ENCODE data around the gene GGTLC1.
"Not testable (repeated sequence)": the region's sequence is repeated elsewhere in the genome, so short reads cannot be mapped to it uniquely, and the experiment has no call there.

Gene GGTLC1

DNA sequence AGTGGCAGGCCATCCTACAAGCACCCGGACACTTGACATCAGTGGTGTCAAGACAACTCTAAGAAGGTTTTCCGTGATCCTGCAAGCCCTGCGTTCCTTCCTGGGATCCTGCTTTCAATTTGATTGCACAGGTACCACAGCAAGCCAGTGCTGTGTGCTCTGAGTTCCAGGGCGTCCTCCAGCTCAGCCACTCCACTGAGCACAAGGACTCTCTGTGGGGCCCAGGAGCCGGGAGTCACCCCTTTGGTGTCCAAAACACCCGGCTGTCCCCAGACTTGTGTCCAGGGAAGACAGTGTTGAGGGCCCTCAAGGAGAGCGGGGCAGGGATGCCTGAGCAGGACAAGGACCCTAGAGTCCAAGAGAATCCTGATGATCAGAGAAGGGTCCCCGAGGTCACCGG lies 387 bp upstream of the GGTLC1 start:
- not testable (repeated sequence) for ATAC-seq (replicated peaks; ENCODE audit: extremely low read depth, poor library complexity, severe bottlenecking); H3K27ac Mint-ChIP-seq (ENCODE audit: low read depth); H3K27me3 Mint-ChIP-seq; H3K4me1 Mint-ChIP-seq; DNase-seq (ENCODE audit: low spot score in 2 of 2); H3K9me3 Mint-ChIP-seq; H3K36me3 Mint-ChIP-seq (ENCODE audit: insufficient read depth); H3K4me3 Mint-ChIP-seq

DNA sequence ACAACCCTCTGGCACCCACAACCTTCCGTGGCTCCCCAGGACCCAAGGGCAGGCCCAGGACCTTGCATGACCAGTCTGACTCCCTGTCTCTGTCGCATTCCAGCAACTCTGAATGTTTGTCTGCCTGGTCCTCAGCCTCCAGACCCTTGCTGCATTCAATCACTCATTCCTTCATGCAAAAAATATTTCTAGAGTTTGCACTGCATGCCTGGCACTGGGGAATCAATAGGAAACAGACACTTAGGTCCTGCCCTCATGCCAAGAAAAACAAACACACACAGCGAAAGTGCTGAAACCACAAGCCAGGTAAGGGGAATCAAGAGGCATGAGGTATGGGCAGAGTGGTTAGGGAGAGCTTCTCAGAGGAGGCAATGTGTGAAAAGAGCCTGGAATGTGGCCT lies 1.9 kb downstream of the GGTLC1 start:
- H3K4me1 Mint-ChIP-seq; ATAC-seq (replicated peaks; ENCODE audit: extremely low read depth, poor library complexity, severe bottlenecking); H3K27ac Mint-ChIP-seq (ENCODE audit: low read depth); H3K4me3 Mint-ChIP-seq; H3K27me3 Mint-ChIP-seq; DNase-seq (ENCODE audit: low spot score in 2 of 2); H3K9me3 Mint-ChIP-seq; H3K36me3 Mint-ChIP-seq (ENCODE audit: insufficient read depth): not testable (repeated sequence)

GRCh38 chr20:23986310-23986709 lies 2.3 kb downstream of the GGTLC1 start:
- not testable (repeated sequence) for H3K9me3 Mint-ChIP-seq

DNA sequence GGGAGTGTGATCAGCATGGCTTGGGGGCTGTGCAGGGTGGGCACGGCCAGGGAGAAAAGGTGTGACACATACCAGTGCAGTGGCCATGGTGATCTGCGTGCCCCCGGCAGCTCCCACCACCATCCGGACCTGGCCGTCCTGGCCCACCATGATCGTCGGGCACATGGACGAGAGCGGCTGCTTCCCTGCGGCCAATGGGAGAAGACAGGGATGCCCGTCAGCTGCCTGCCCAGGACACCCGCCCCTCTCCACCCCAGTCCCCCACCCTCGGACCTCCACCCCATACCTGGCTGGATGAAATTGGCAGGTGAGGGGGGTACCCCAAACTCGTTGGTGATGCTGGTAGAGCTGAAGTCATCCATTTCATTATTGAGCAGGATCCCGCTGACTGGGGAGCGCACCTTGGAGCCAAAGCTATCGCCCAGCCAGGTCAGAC lies 2.8 kb downstream of the GGTLC1 start:
- ATAC-seq (replicated peaks; ENCODE audit: extremely low read depth, poor library complexity, severe bottlenecking); H3K27me3 Mint-ChIP-seq; H3K27ac Mint-ChIP-seq (ENCODE audit: low read depth); H3K4me1 Mint-ChIP-seq; H3K36me3 Mint-ChIP-seq (ENCODE audit: insufficient read depth); DNase-seq (ENCODE audit: low spot score in 2 of 2); H3K9me3 Mint-ChIP-seq; H3K4me3 Mint-ChIP-seq: not testable (repeated sequence)

More at GRCh38 chr20:23986310-23986709, 2.3 kb downstream of the GGTLC1 start:
- H3K36me3 Mint-ChIP-seq (ENCODE audit: insufficient read depth); DNase-seq (ENCODE audit: low spot score in 2 of 2); H3K4me3 Mint-ChIP-seq; H3K4me1 Mint-ChIP-seq; H3K27ac Mint-ChIP-seq (ENCODE audit: low read depth); ATAC-seq (replicated peaks; ENCODE audit: extremely low read depth, poor library complexity, severe bottlenecking); H3K27me3 Mint-ChIP-seq: not testable (repeated sequence)

DNA sequence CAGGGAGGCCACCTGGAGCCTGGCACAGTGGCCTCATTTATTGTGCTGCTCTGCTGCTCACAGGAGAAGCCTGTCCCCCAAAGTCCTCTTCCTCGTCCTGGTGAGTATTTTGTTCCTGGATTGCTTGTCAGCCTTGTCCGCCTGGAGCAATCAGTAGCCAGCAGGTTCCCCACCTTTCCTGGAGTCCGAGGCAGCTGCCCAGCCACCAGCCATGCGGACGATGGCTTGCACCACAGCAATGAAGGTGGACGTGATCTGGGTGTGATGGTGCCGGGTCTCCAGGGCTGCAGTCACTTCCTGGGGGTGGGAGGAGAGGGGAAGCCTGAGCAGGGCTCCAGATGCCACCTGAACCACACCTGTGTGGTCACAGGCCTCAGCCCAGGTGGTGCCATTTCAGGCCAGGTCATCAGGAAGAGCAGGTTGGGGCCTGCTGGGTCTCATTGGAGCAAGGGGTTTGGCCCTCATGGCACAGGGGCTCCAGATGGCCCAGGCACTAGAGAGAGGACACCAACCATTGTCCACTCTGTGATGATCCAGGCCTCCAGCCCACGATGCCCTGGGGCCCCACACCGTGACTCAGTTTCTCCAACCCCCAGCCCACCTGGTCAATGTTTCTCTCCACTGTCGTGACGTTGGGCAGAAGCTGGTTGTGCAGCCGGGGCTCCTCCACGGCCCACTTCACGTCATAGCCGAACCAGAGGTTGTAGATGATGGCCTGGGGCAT lies 3.4 kb downstream of the GGTLC1 start:
- not testable (repeated sequence) for H3K27me3 Mint-ChIP-seq; H3K4me3 Mint-ChIP-seq; H3K9me3 Mint-ChIP-seq; H3K36me3 Mint-ChIP-seq (ENCODE audit: insufficient read depth); H3K4me1 Mint-ChIP-seq; DNase-seq (ENCODE audit: low spot score in 2 of 2); ATAC-seq (replicated peaks; ENCODE audit: extremely low read depth, poor library complexity, severe bottlenecking); H3K27ac Mint-ChIP-seq (ENCODE audit: low read depth)

DNA sequence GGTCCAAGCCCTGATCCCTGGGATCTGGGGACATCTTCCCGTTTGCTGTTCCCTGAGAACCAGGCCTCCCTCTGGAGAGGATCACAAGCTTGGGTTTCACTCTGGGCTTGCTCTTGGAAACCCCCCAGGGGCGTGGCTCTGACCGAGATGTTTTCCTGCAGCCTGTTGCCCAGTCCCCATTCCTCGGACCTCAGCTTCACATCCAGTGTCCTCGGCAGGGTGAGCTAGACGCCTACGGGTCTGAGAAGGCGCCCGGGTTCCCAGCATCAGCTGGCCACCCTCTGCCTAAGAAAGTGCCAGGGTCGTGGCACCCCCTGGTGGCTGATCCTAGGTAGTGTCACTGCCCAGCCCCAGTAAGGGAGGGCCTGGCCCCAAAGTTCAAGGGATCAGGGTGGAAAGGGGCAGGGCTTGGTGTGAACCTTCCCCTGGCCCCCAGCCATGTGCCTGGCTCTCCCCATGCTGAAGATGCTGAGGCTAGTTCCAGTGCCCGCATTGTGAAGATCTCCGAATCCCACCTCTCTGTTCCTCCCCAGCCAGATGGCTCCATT lies 4.0 kb downstream of the GGTLC1 start:
- not testable (repeated sequence) for DNase-seq (ENCODE audit: low spot score in 2 of 2); ATAC-seq (replicated peaks; ENCODE audit: extremely low read depth, poor library complexity, severe bottlenecking); H3K4me3 Mint-ChIP-seq; H3K36me3 Mint-ChIP-seq (ENCODE audit: insufficient read depth); H3K27ac Mint-ChIP-seq (ENCODE audit: low read depth); H3K27me3 Mint-ChIP-seq; H3K9me3 Mint-ChIP-seq; H3K4me1 Mint-ChIP-seq

DNA sequence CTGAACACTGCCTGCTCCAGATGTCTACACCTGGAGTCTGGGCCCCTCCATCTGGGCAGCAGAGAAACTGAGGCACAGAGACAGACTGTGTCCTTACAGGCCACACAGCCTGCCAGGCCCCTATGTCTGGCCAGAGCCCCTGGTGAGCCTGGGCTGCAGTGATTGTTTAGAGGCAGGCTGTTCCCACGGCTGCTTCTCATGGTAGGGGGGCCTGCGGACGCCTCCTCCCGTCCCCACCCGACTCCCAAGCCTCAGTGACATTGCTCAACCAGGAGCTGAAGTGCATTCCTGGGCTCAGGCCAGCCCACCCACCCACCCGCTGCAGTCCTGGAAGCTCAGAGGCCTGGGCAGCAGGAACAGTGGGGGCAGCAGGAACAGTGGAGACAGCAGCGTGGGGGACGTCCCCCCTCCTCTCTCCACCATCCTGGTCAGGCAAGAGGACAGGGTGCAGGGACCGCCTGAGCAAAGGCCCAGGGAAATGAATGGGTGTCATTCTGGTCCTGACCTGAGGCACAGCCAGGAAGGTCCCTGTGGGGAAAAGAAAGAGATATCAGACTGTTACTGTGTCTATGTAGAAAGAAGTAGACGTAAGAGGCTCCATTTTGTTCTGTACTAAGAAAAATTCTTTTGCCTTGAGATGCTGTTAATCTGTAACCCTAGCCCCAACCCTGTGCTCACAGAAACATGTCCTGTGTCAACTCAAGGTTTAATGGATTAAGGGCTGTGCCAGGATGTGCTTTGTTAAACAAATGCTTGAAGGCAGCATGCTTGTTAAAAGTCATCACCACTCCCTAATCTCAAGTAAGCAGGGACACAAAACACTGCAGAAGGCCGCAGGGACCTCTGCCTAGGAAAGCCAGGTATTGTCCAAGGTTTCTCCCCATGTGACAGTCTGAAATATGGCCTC lies 6.2 kb downstream of the GGTLC1 start:
- H3K27ac Mint-ChIP-seq (ENCODE audit: low read depth); H3K4me1 Mint-ChIP-seq; DNase-seq (ENCODE audit: low spot score in 2 of 2); ATAC-seq (replicated peaks; ENCODE audit: extremely low read depth, poor library complexity, severe bottlenecking); H3K36me3 Mint-ChIP-seq (ENCODE audit: insufficient read depth); H3K27me3 Mint-ChIP-seq; H3K4me3 Mint-ChIP-seq; H3K9me3 Mint-ChIP-seq: not testable (repeated sequence)

- not testable (repeated sequence) for H3K9me3 Mint-ChIP-seq; H3K4me1 Mint-ChIP-seq; H3K4me3 Mint-ChIP-seq; DNase-seq (ENCODE audit: low spot score in 2 of 2); H3K27me3 Mint-ChIP-seq; ATAC-seq (replicated peaks; ENCODE audit: extremely low read depth, poor library complexity, severe bottlenecking); H3K27ac Mint-ChIP-seq (ENCODE audit: low read depth); H3K36me3 Mint-ChIP-seq (ENCODE audit: insufficient read depth)
Observed at GRCh38 chr20:23981526-23981925, 7.1 kb downstream of the GGTLC1 start.

DNA sequence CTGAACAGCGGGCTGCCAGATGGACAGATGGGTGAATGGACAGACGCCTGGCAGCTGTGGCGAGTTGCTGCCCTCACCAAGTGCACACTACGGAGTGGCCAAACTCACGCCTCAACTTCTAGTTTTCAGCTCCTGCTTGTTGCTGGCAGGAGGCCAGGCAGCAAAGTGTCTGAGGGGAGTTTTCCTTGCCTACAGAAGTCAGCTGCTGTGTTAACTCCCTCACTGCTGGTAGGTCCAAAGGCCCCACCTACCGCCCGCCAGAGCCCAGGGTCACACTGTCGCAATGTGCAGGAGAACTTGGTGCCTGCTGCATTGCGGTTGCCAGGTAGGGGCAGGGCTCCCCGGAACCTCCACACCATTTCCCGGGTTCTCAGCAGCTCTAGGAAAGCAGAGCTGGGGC lies 7.6 kb downstream of the GGTLC1 start:
- H3K9me3 Mint-ChIP-seq; DNase-seq (ENCODE audit: low spot score in 2 of 2); H3K36me3 Mint-ChIP-seq (ENCODE audit: insufficient read depth); H3K4me3 Mint-ChIP-seq; H3K27ac Mint-ChIP-seq (ENCODE audit: low read depth); H3K4me1 Mint-ChIP-seq; H3K27me3 Mint-ChIP-seq; ATAC-seq (replicated peaks; ENCODE audit: extremely low read depth, poor library complexity, severe bottlenecking): not testable (repeated sequence)

- not testable (repeated sequence) for H3K4me1 Mint-ChIP-seq; H3K9me3 Mint-ChIP-seq; DNase-seq (ENCODE audit: low spot score in 2 of 2); H3K36me3 Mint-ChIP-seq (ENCODE audit: insufficient read depth); H3K27ac Mint-ChIP-seq (ENCODE audit: low read depth); H3K4me3 Mint-ChIP-seq; H3K27me3 Mint-ChIP-seq; ATAC-seq (replicated peaks; ENCODE audit: extremely low read depth, poor library complexity, severe bottlenecking)
Observed at GRCh38 chr20:23979899-23980811, 8.4 kb downstream of the GGTLC1 start.

DNA sequence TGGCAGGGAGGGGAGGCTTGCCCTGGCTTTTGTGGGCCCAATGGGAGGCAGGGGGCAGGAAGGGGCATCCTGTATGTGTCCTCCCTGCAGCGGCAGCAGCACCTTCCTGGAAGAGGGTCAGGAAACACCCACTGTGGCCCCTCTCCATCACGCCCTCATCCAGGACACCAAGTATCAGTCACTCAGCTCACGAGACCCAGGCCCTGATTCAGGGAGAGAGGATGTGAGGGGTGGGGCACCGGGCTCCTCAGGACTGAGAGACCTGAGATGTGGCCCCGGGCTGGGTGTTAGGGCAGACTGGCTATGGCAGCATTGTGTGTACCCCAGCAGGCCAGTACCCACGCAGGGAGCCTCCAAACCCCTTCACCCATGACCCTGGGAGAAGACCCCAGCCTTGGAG lies 9.2 kb downstream of the GGTLC1 start:
- not testable (repeated sequence) for H3K9me3 Mint-ChIP-seq; H3K4me1 Mint-ChIP-seq; ATAC-seq (replicated peaks; ENCODE audit: extremely low read depth, poor library complexity, severe bottlenecking); H3K36me3 Mint-ChIP-seq (ENCODE audit: insufficient read depth); H3K27ac Mint-ChIP-seq (ENCODE audit: low read depth); H3K27me3 Mint-ChIP-seq; DNase-seq (ENCODE audit: low spot score in 2 of 2); H3K4me3 Mint-ChIP-seq

- not testable (repeated sequence) for H3K27ac Mint-ChIP-seq (ENCODE audit: low read depth); H3K9me3 Mint-ChIP-seq; H3K4me1 Mint-ChIP-seq; ATAC-seq (replicated peaks; ENCODE audit: extremely low read depth, poor library complexity, severe bottlenecking); DNase-seq (ENCODE audit: low spot score in 2 of 2); H3K4me3 Mint-ChIP-seq; H3K36me3 Mint-ChIP-seq (ENCODE audit: insufficient read depth)
- peaks cover 12% of the 10 kb centered on the region for H3K27me3 Mint-ChIP-seq
Observed at GRCh38 chr20:23978457-23978856, 10.1 kb downstream of the GGTLC1 start.

All from central memory CD8-positive, alpha-beta T cell (primary cell).